BLaER1 treated with 17β-estradiol and CSF1 and Interleukin-3, amounts not matched to agents 10 nM and 100 nM (cell line): ENCODE measurements around the gene RHOT1.
"Not testable (repeated sequence)": the region's sequence is repeated elsewhere in the genome, so short reads cannot be mapped to it uniquely, and the experiment has no call there.

Experiments
- H3K27ac ChIP-seq, 11 experiments: shearing (Covaris generic); formaldehyde crosslinking; 2 replicates each; pipeline ENCODE4 v1.8.1; 2022
- H3K27me3 ChIP-seq, 11 experiments: shearing (Covaris generic); formaldehyde crosslinking; 2 replicates each; pipeline ENCODE4 v1.8.1; 2022
- H3K36me3 ChIP-seq, 11 experiments: shearing (Covaris generic); formaldehyde crosslinking; 2 replicates each; pipeline ENCODE4 v1.8.1; 2022
- H3K4me1 ChIP-seq, 10 experiments: shearing (Covaris generic); formaldehyde crosslinking; 2 replicates each; pipeline ENCODE4 v1.8.1; 2022
- H3K4me2 ChIP-seq, 11 experiments: shearing (Covaris generic); formaldehyde crosslinking; 2 replicates each; pipeline ENCODE4 v1.8.1; 2022
- H3K4me3 ChIP-seq, 10 experiments: shearing (Covaris generic); formaldehyde crosslinking; 2 replicates each; pipeline ENCODE4 v1.8.1; 2022
- H3K9ac ChIP-seq, 11 experiments: shearing (Covaris generic); formaldehyde crosslinking; 2 replicates each; pipeline ENCODE4 v1.8.1; 2022
- H3K9me3 ChIP-seq, 11 experiments: shearing (Covaris generic); formaldehyde crosslinking; replicated peaks in 1 of 11; 2 replicates each; pipeline ENCODE4 v1.8.1; 2022
- H4K20me1 ChIP-seq, 11 experiments: shearing (Covaris generic); formaldehyde crosslinking; 2 replicates each; pipeline ENCODE4 v1.8.1; 2022
- Cebpa-rat ChIP-seq, 11 experiments: shearing (Covaris generic); IDR thresholded peaks; 2 replicates each; pipeline ENCODE4 v1.8.1; 2022

The RHOT1 gene

GRCh38 chr17:32136856-32137255 is 5.4 kb upstream of the RHOT1 start:
- 0 out of 22 replicates have a peak overlapping the region, but pooled peaks of 2 of the 11 experiments have one; percentile 9 to 19 for H3K4me2 ChIP-seq
- no peak overlapping the region for H3K27ac ChIP-seq
- peaks cover 12 to 40% (median 23%) of the 10 kb centered on the region in 10 experiments for H3K4me1 ChIP-seq
- TF ChIP-seq Cebpa-rat (IDR thresholded peaks at IDR 0.05), result no peak
- no peak overlapping the region for H3K4me3 ChIP-seq
- H3K27me3 ChIP-seq, result no peaks in the 10 kb centered on the region
- H4K20me1 ChIP-seq, result no peaks in the 10 kb centered on the region
- H3K9me3 ChIP-seq, result peaks cover 0 to 11% (median 5%) of the 10 kb centered on the region in 11 experiments; a peak in 10 of 22 replicates
- H3K36me3 ChIP-seq, result no peaks in the 10 kb centered on the region
- H3K9ac ChIP-seq, result no peak overlapping the region

GRCh38 chr17:32139504-32139903 is 2.8 kb upstream of the RHOT1 start:
- H3K4me1 ChIP-seq, result peaks cover 25 to 52% (median 35%) of the 10 kb centered on the region in 10 experiments

GRCh38 chr17:32141258-32141657 is 1.0 kb upstream of the RHOT1 start:
- H3K9ac ChIP-seq, result peak overlapping the region; percentile 85 to 98 (median 92)
- H3K4me3 ChIP-seq, result peak overlapping the region; percentile 79 to 100 (median 96)
- no peaks in the 10 kb centered on the region for H3K27me3 ChIP-seq
- peak in 4 of 11 experiments; percentile 38 to 74 (median 70); a peak in 9 of 22 replicates for TF ChIP-seq Cebpa-rat (IDR thresholded peaks at IDR 0.05)
- H3K27ac ChIP-seq, result peak overlapping the region; percentile 83 to 99 (median 97)
- peaks cover 0 to 31% (median 20%) of the 10 kb centered on the region in 11 experiments; a peak in 16 of 22 replicates for H4K20me1 ChIP-seq
- H3K36me3 ChIP-seq, result peaks cover 0 to 19% (median 10%) of the 10 kb centered on the region in 11 experiments; a peak in 12 of 22 replicates
- H3K4me2 ChIP-seq, result peak overlapping the region; percentile 80 to 94 (median 90)
- no peaks in the 10 kb centered on the region for H3K9me3 ChIP-seq
- peaks cover 25 to 66% (median 41%) of the 10 kb centered on the region in 10 experiments for H3K4me1 ChIP-seq

More at GRCh38 chr17:32139504-32139903, 2.8 kb upstream of the RHOT1 start:
- Histone ChIP-seq H3K9ac (peak overlapping the region in 3 of 11 experiments; percentile 3 to 97 (median 95); a peak in 2 of 22 replicates), H3K27ac (peak overlapping the region in 8 of 11 experiments; percentile 94 to 99 (median 98); a peak in 12 of 22 replicates), H4K20me1 (peaks cover 0 to 13% (median 5%) of the 10 kb centered on the region in 11 experiments; a peak in 13 of 22 replicates), H3K4me2 (peak overlapping the region in 5 of 11 experiments; percentile 85 to 94 (median 90); a peak in 9 of 22 replicates)
- not testable (repeated sequence) for H3K27me3 ChIP-seq, H3K9me3 ChIP-seq, H3K36me3 ChIP-seq, H3K4me3 ChIP-seq

DNA sequence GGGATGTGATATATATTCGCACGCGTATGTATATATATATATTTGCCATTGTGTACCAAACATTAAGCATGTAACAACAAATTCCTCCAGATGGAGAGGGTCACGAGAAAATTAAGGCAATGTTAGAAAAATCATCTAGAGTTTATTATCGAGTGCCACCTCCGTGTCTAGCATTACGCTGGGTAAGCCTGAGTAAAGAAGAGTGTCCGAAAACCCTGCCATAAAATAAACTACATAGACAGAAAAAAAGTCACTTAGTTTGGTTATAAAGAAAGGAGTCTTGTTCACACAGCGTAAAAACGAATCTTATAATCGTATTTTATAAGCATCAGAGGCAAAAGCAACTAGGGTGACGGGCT is 644 bp upstream of the RHOT1 start:
- Histone ChIP-seq H3K9ac (peak overlapping the region; percentile 85 to 98 (median 92)), H4K20me1 (peaks cover 0 to 35% (median 21%) of the 10 kb centered on the region in 11 experiments; a peak in 16 of 22 replicates), H3K4me2 (peak overlapping the region; percentile 80 to 94 (median 90)), H3K4me1 (peaks cover 25 to 66% (median 40%) of the 10 kb centered on the region in 10 experiments), H3K27me3 (no peaks in the 10 kb centered on the region), H3K4me3 (peak overlapping the region; percentile 79 to 100 (median 96)), H3K9me3 (no peaks in the 10 kb centered on the region), H3K27ac (peak overlapping the region; percentile 83 to 99 (median 97)), H3K36me3 (peaks cover 0 to 23% (median 14%) of the 10 kb centered on the region in 11 experiments; a peak in 13 of 22 replicates)
- no peak for TF ChIP-seq Cebpa-rat (IDR thresholded peaks at IDR 0.05)

- Histone ChIP-seq H3K4me3 (peak overlapping the region; percentile 79 to 100 (median 96)), H3K27ac (peak overlapping the region; percentile 83 to 99 (median 97)), H4K20me1 (peaks cover 4 to 48% (median 33%) of the 10 kb centered on the region in 11 experiments; a peak in 18 of 22 replicates), H3K4me1 (peaks cover 25 to 73% (median 38%) of the 10 kb centered on the region in 10 experiments), H3K9ac (peak overlapping the region; percentile 85 to 98 (median 92)), H3K27me3 (no peaks in the 10 kb centered on the region), H3K4me2 (peak overlapping the region; percentile 80 to 92 (median 89)), H3K9me3 (no peaks in the 10 kb centered on the region), H3K36me3 (peaks cover 0 to 33% (median 21%) of the 10 kb centered on the region in 11 experiments; a peak in 14 of 22 replicates)
- no peak for TF ChIP-seq Cebpa-rat (IDR thresholded peaks at IDR 0.05)
Observed at GRCh38 chr17:32142857-32143526, 690 bp downstream of the RHOT1 start.

GRCh38 chr17:32143527-32143870 is 1.2 kb downstream of the RHOT1 start:
- peak overlapping the region; percentile 85 to 98 (median 92) for H3K9ac ChIP-seq
- H3K36me3 ChIP-seq, result peaks cover 0 to 38% (median 21%) of the 10 kb centered on the region in 11 experiments; a peak in 14 of 22 replicates
- H3K27me3 ChIP-seq, result no peaks in the 10 kb centered on the region
- no peaks in the 10 kb centered on the region for H3K9me3 ChIP-seq
- H3K27ac ChIP-seq, result peak overlapping the region in 9 of 11 experiments; percentile 83 to 99 (median 97); a peak in 14 of 22 replicates
- H3K4me1 ChIP-seq, result peaks cover 25 to 74% (median 38%) of the 10 kb centered on the region in 10 experiments
- no peak for TF ChIP-seq Cebpa-rat (IDR thresholded peaks at IDR 0.05)
- peaks cover 9 to 53% (median 38%) of the 10 kb centered on the region in 11 experiments; a peak in 19 of 22 replicates for H4K20me1 ChIP-seq
- peak overlapping the region; percentile 80 to 92 (median 89) for H3K4me2 ChIP-seq
- H3K4me3 ChIP-seq, result peak overlapping the region; percentile 79 to 100 (median 96)

DNA sequence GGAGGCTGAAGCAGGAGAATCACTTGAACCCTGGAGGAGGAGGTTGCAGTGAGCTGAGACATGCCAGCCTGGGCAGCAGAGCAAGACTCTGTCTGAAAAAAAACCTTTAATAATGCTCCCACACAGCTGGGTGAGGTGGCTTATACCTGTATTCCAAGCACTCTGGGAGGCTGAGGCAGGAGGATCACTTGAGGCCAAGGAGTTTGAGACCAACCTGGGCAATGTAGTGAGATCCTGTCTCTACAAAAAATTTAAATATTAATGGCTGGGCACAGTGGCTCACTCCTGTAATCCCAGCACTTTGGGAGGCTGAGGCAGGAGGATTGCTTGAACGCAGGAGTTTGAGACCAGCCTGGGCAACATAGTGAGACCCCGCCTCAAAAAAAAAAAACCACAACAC is 2.1 kb downstream of the RHOT1 start:
- Histone ChIP-seq H4K20me1 (peaks cover 11 to 58% (median 42%) of the 10 kb centered on the region in 11 experiments; a peak in 19 of 22 replicates), H3K9ac (peak overlapping the region in 5 of 11 experiments; percentile 89 to 98 (median 95); a peak in 5 of 22 replicates), H3K4me3 (peak overlapping the region in 4 of 10 experiments; percentile 79 to 100 (median 98); a peak in 5 of 20 replicates), H3K4me2 (peak overlapping the region; percentile 80 to 92 (median 89); a peak in 17 of 22 replicates), H3K36me3 (peaks cover 0 to 42% (median 21%) of the 10 kb centered on the region in 11 experiments; a peak in 14 of 22 replicates), H3K27ac (0 out of 22 replicates have a peak overlapping the region, but pooled peaks of 1 of the 11 experiments have one; percentile 99), H3K4me1 (peaks cover 25 to 70% (median 38%) of the 10 kb centered on the region in 10 experiments)
- H3K9me3 ChIP-seq, H3K27me3 ChIP-seq: not testable (repeated sequence)

DNA sequence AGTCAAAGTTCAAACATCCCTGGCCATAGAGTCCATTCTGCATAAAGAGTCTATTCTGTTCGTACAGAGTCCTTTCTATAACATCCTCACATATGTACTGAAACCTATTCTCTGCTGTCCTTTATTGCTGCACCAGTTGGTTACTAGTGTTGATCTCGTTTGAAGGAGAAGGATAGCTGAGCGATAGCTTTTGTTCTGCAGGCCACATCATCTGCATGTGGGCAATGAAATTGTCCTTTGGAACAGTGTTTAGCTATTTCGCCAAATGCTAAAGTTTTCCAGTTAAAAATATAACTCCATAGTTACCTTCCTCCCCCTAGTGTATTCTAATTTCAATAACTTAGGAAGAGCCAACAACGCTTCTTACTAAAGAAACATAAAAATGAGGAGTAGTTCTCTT is 6.0 kb downstream of the RHOT1 start:
- no peak overlapping the region for H3K4me3 ChIP-seq
- H3K4me2 ChIP-seq, result peak overlapping the region in 2 of 11 experiments; percentile 59 to 67; a peak in 4 of 22 replicates
- H3K9me3 ChIP-seq, result no peaks in the 10 kb centered on the region
- H3K27ac ChIP-seq, result no peak overlapping the region
- no peak for TF ChIP-seq Cebpa-rat (IDR thresholded peaks at IDR 0.05)
- H3K27me3 ChIP-seq, result no peaks in the 10 kb centered on the region
- no peak overlapping the region for H3K9ac ChIP-seq
- peaks cover 8 to 54% (median 38%) of the 10 kb centered on the region in 11 experiments for H3K36me3 ChIP-seq
- H4K20me1 ChIP-seq, result peaks cover 23 to 95% (median 80%) of the 10 kb centered on the region in 11 experiments; a peak in 19 of 22 replicates
- H3K4me1 ChIP-seq, result peaks cover 10 to 91% (median 23%) of the 10 kb centered on the region in 10 experiments

- Histone ChIP-seq H3K4me2 (peak overlapping the region in 3 of 11 experiments; percentile 59 to 85 (median 81); a peak in 6 of 22 replicates), H3K36me3 (peaks cover 28 to 67% (median 50%) of the 10 kb centered on the region in 11 experiments), H3K27me3 (no peaks in the 10 kb centered on the region), H3K27ac (no peak overlapping the region), H3K9me3 (no peaks in the 10 kb centered on the region), H3K9ac (no peak overlapping the region), H4K20me1 (peaks cover 23 to 95% (median 68%) of the 10 kb centered on the region in 11 experiments; a peak in 19 of 22 replicates), H3K4me1 (peaks cover 0 to 80% (median 7%) of the 10 kb centered on the region in 10 experiments; a peak in 10 of 20 replicates), H3K4me3 (no peak overlapping the region)
- TF ChIP-seq Cebpa-rat (IDR thresholded peaks at IDR 0.05), result no peak
Observed at GRCh38 chr17:32150358-32150757, 8.1 kb downstream of the RHOT1 start.
